ENCODE results near the gene FARP2.

GRCh38 chr2:241509155-241509784 is 153.2 kb downstream of the FARP2 start:
- no peak for TF ChIP-seq CTCF (IDR thresholded peaks at IDR 0.05)
- no peak for TF ChIP-seq POLR2A (IDR thresholded peaks at IDR 0.05)

Measured in heart left ventricle (tissue), 13 donors.